Renal cortex interstitium (tissue), 11 donors: ENCODE measurements around the gene MICAL2. TPM values are rescaled to one million over a fixed set of nuclear protein-coding genes. Genes with fewer than 3 reads are reported as not detected.

ENCODE experiments used
- DNase-seq, 11 donors: peaks; one replicate each; pipeline ENCODE4 v3.0.0-alpha.2; 2013; ENCODE audit warnings: low read depth in 9 of 11, low spot score in 4 of 11; ENCODE audit errors: extremely low read depth in 1 of 11
- polyA plus RNA-seq, 3 donors: library from polyadenylated mRNA; unstranded; fragments of 120-200 nt; gene quantifications; one replicate each; pipeline ENCODE4 v1.2.1, GENCODE V29; 2013; ENCODE audit not compliant: insufficient read length in 3 of 3

MICAL2 gene
- polyA plus RNA-seq, 3 donors, result 5.8 to 8.5 (median 6.5) TPM

- no peak for DNase-seq
Observed at GRCh38 chr11:12090761-12091258, 19.6 kb upstream of the MICAL2 start.

- DNase-seq, result no peak
Observed at GRCh38 chr11:12091956-12092558, 18.3 kb upstream of the MICAL2 start.

- DNase-seq, result no peak
Observed at GRCh38 chr11:12092714-12093113, 17.7 kb upstream of the MICAL2 start.

GRCh38 chr11:12094872-12095800 lies 15.3 kb upstream of the MICAL2 start:
- DNase-seq, result no peak

- DNase-seq, result no peak
Observed at GRCh38 chr11:12097219-12097618, 13.2 kb upstream of the MICAL2 start.

GRCh38 chr11:12098601-12099000 lies 11.8 kb upstream of the MICAL2 start:
- no peak for DNase-seq

- DNase-seq, result no peak
Observed at GRCh38 chr11:12099132-12099873, 11.1 kb upstream of the MICAL2 start.

- DNase-seq, result no peak
Observed at GRCh38 chr11:12100429-12100828, 10.0 kb upstream of the MICAL2 start.

GRCh38 chr11:12100841-12101242 lies 9.5 kb upstream of the MICAL2 start:
- DNase-seq, result no peak

GRCh38 chr11:12101318-12101717 lies 9.1 kb upstream of the MICAL2 start:
- DNase-seq, result no peak

- no peak for DNase-seq
Observed at GRCh38 chr11:12102588-12103410, 7.6 kb upstream of the MICAL2 start.

- DNase-seq, result no peak
Observed at GRCh38 chr11:12103411-12104225, 6.8 kb upstream of the MICAL2 start.

- DNase-seq, result no peak
Observed at GRCh38 chr11:12105471-12105870, 4.9 kb upstream of the MICAL2 start.

GRCh38 chr11:12106101-12106500 lies 4.3 kb upstream of the MICAL2 start:
- DNase-seq, result no peak

GRCh38 chr11:12106501-12106900 lies 3.9 kb upstream of the MICAL2 start:
- no peak for DNase-seq

GRCh38 chr11:12108875-12109453 lies 1.4 kb upstream of the MICAL2 start:
- no peak for DNase-seq

- DNase-seq, result no peak
Observed at GRCh38 chr11:12109591-12110196, 696 bp upstream of the MICAL2 start.
